IPS-20b (cell line): ENCODE results near the gene MUC4.
"Not testable (repeated sequence)": the region's sequence is repeated elsewhere in the genome, so short reads cannot be mapped to it uniquely, and the experiment has no call there.

ENCODE experiments used
- H3K27ac ChIP-seq: one replicate; pipeline ENCODE4 v1.5.1; 2013; ENCODE audit warnings: low read length
- H3K27me3 ChIP-seq: 2 replicates; pipeline ENCODE4 v1.6.1; 2013; ENCODE audit warnings: mild to moderate bottlenecking, low read length, inconsistent platforms; ENCODE audit not compliant: insufficient read depth
- H3K36me3 ChIP-seq: 2 replicates; pipeline ENCODE4 v1.6.1; 2013; ENCODE audit warnings: low read depth, mild to moderate bottlenecking, inconsistent platforms, low read length, moderate library complexity; ENCODE audit not compliant: insufficient read depth
- H3K4me1 ChIP-seq: 2 replicates; pipeline ENCODE4 v1.6.1; 2013; ENCODE audit warnings: mild to moderate bottlenecking, control low read depth, inconsistent platforms, low read length, moderate library complexity; ENCODE audit not compliant: insufficient read depth
- H3K4me3 ChIP-seq: 2 replicates; pipeline ENCODE4 v1.5.1; 2013; ENCODE audit warnings: mild to moderate bottlenecking, low read length, inconsistent platforms
- H3K9ac ChIP-seq: 2 replicates; pipeline ENCODE4 v1.6.1; 2013; ENCODE audit warnings: low read depth, mild to moderate bottlenecking, inconsistent platforms, low read length, moderate library complexity
- H3K9me3 ChIP-seq: 2 replicates; pipeline ENCODE4 v1.6.1; 2013; ENCODE audit warnings: mild to moderate bottlenecking, low read depth, low read length, inconsistent platforms; ENCODE audit not compliant: insufficient read depth

MUC4 gene

DNA sequence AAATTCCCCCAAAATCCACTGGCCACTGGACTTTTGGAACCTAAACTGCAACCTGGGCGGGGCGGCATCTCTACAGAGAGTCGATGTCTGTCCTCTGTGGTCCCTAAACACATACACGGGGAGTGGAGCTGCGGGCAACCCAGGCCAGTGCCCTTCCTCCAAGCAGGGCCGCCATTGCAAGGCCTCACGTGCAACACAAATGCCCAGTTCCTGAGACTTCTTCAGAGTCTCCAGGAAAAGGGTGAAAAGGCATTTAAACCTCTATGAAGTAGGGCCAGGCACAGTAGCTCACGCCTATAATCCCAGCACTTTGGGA, 4.9 kb downstream of the MUC4 start:
- Histone ChIP-seq H3K9me3 (no peaks in the 10 kb centered on the region), H3K27me3 (no peaks in the 10 kb centered on the region; the same call in 1 of the 2 replicates), H3K4me1 (peaks cover 8% of the 10 kb centered on the region), H3K9ac (no peak overlapping the region), H3K4me3 (no peak overlapping the region), H3K27ac (no peak overlapping the region), H3K36me3 (no peaks in the 10 kb centered on the region)

- Histone ChIP-seq H3K27ac (no peak overlapping the region), H3K27me3 (no peaks in the 10 kb centered on the region; the same call in 1 of the 2 replicates), H3K9me3 (no peaks in the 10 kb centered on the region), H3K36me3 (no peaks in the 10 kb centered on the region), H3K4me1 (peaks cover 8% of the 10 kb centered on the region), H3K4me3 (peak overlapping the region; percentile 34; the same call in 1 of the 2 replicates), H3K9ac (0 out of 2 replicates have a peak overlapping the region, but pooled peaks have one; percentile 13)
Measured at GRCh38 chr3:195806211-195806915, 5.4 kb downstream of the MUC4 start.

DNA sequence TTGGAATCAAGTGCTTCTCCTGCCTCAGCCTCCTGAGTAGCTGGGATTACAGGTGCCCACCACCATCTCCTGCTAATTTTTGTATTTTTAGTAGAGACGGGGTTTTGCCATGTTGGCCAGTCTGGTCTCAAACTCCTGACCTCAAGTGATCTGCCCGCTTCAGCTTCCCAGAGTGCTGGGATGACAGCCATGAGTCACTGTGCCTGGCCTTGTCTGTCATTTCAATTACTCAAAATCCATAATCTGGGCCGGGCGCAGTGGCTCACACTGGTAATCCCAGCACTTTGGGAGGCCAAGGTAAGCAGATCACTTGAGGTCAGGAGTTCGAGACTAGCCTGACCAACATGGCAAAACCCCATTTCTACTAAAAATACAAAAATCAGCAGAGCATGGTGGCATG, 6.1 kb downstream of the MUC4 start:
- H3K27ac ChIP-seq, H3K9me3 ChIP-seq, H3K9ac ChIP-seq, H3K36me3 ChIP-seq, H3K4me3 ChIP-seq, H3K4me1 ChIP-seq, H3K27me3 ChIP-seq: not testable (repeated sequence)

DNA sequence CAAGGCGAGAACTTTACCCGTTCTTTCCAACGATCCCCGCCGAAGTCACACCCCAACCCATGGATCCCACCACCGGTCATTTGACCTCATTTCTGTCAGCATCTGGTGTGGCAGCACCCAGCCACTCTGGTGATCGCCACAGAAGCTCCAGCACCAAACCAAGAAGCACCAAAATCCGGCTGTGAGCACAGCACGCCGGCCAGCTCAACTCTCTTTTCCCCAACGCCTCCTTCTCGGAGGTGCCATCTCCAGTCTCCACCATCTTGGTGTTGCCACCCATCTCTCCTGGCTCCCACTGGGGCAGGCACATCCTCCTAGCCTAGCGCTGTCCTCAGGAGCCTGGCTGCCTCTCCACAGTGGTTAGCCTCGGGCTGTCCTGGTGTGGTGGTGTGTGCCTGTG, 6.5 kb downstream of the MUC4 start:
- no peak overlapping the region for H3K27ac ChIP-seq
- H3K27me3 ChIP-seq: no peaks in the 10 kb centered on the region
- H3K4me1 ChIP-seq: peaks cover 8% of the 10 kb centered on the region

DNA sequence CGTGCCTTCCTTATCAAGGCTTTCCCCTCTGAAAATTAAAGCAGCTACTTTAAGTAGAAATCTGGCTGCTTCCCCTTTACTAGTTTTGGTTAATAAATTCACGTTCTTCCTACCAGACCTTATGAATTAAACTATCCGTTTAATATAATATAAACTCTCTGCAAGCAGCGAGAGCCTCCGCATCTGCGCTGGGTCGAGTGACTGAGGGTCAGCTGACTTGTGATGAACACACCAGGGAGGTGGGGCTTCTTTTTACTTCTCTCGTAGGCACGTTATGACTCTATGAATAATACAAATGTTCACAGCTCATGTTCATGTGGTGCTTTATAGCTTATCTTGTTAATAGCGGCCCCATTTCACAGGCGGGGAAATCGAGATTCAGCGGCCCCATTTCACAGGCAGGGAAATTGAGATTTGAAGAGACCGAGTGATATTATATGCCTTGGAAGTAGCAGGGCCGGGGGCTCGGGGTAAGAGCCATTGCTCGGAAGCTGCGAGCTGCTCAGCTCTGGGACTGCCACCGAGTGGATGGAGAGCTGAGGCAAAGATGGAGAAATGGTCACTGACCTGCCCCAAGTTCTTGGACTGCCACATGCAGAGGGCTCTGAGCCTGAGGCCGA, 8.3 kb downstream of the MUC4 start:
- Histone ChIP-seq H3K9ac (no peak overlapping the region), H3K4me1 (peaks cover 4% of the 10 kb centered on the region; the same call in 1 of the 2 replicates)

More for the DNA sequence above, 6.5 kb downstream of the MUC4 start:
- no peaks in the 10 kb centered on the region for H3K36me3 ChIP-seq
- H3K4me3 ChIP-seq: no peak overlapping the region
- no peaks in the 10 kb centered on the region for H3K9me3 ChIP-seq
- H3K9ac ChIP-seq: no peak overlapping the region

GRCh38 chr3:195802795-195803194, 8.9 kb downstream of the MUC4 start:
- no peak overlapping the region for H3K9ac ChIP-seq
- H3K4me3 ChIP-seq: no peak overlapping the region
- peaks cover 4% of the 10 kb centered on the region; the same call in 1 of the 2 replicates for H3K4me1 ChIP-seq
- no peak overlapping the region for H3K27ac ChIP-seq
- no peaks in the 10 kb centered on the region for H3K9me3 ChIP-seq
- H3K27me3 ChIP-seq: no peaks in the 10 kb centered on the region
- H3K36me3 ChIP-seq: no peaks in the 10 kb centered on the region

More for the DNA sequence above, 8.3 kb downstream of the MUC4 start:
- no peaks in the 10 kb centered on the region for H3K27me3 ChIP-seq
- H3K36me3 ChIP-seq: no peaks in the 10 kb centered on the region
- H3K9me3 ChIP-seq: no peaks in the 10 kb centered on the region
- H3K27ac ChIP-seq: no peak overlapping the region
- H3K4me3 ChIP-seq: no peak overlapping the region

- H3K27ac ChIP-seq: no peak overlapping the region
- H3K9ac ChIP-seq: no peak overlapping the region
- no peaks in the 10 kb centered on the region for H3K9me3 ChIP-seq
- no peaks in the 10 kb centered on the region for H3K36me3 ChIP-seq
- no peaks in the 10 kb centered on the region; the same call in 1 of the 2 replicates for H3K4me1 ChIP-seq
- H3K27me3 ChIP-seq: no peaks in the 10 kb centered on the region
- no peak overlapping the region for H3K4me3 ChIP-seq
Measured at GRCh38 chr3:195802261-195802701, 9.4 kb downstream of the MUC4 start.

DNA sequence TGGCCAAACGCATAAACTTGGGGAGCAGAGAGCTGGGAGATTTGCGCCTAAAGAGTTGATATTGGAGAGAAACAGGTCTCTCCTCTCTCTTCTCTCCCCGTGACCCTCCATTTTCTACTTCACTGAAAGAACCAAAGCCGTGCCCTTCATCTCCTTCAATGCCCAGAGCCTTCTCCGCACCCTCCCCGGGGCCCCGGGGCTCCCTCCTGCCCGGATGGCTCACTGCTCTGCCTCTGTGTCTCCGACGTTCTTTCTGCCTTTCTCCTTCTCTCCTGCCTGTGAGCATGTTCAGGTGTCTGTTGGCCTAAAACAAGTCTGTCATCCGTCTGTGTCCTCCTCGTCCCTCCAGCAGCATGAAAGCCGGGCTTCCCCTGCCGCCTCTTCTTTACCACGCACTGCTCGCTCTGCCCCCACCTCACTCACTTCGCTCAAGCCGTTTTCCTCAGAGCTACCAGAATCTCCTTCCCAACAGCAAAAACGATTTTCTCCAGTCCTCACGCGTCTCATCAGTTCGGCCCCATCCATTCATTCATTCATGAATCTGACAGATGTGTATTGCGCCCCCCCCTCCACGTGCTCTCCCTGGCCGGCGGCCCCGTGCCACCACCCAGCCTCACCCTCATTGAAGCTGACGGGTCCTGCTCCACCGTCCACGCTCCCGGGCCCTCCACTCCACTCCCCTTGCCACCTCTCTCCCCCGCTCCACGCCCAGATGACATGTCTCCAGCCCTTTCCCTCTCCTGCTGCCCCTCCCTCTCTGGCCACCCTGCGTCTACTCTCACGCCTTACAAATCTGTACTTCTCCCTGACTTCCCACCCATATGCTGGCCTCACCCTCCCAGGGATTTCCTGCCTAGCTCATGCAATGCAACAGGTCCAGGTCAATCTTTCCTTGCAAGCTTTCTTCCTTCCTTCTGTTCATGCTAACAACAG, 10.2 kb downstream of the MUC4 start:
- no peaks in the 10 kb centered on the region for H3K4me1 ChIP-seq
- no peak overlapping the region for H3K9ac ChIP-seq
- H3K36me3 ChIP-seq: no peaks in the 10 kb centered on the region
- H3K4me3 ChIP-seq: no peak overlapping the region
- H3K27ac ChIP-seq: no peak overlapping the region
- H3K9me3 ChIP-seq: no peaks in the 10 kb centered on the region
- no peaks in the 10 kb centered on the region for H3K27me3 ChIP-seq

- no peak overlapping the region for H3K4me3 ChIP-seq
- no peaks in the 10 kb centered on the region for H3K9me3 ChIP-seq
- H3K4me1 ChIP-seq: no peaks in the 10 kb centered on the region
- no peaks in the 10 kb centered on the region for H3K27me3 ChIP-seq
- no peaks in the 10 kb centered on the region for H3K36me3 ChIP-seq
- no peak overlapping the region for H3K27ac ChIP-seq
- no peak overlapping the region for H3K9ac ChIP-seq
Measured at GRCh38 chr3:195800240-195800639, 11.5 kb downstream of the MUC4 start.

- no peaks in the 10 kb centered on the region for H3K9me3 ChIP-seq
- no peak overlapping the region for H3K4me3 ChIP-seq
- H3K27ac ChIP-seq: no peak overlapping the region
- H3K27me3 ChIP-seq: no peaks in the 10 kb centered on the region
- H3K36me3 ChIP-seq: no peaks in the 10 kb centered on the region
- H3K4me1 ChIP-seq: no peaks in the 10 kb centered on the region
- H3K9ac ChIP-seq: no peak overlapping the region
Measured at GRCh38 chr3:195796795-195797194, 14.9 kb downstream of the MUC4 start.

DNA sequence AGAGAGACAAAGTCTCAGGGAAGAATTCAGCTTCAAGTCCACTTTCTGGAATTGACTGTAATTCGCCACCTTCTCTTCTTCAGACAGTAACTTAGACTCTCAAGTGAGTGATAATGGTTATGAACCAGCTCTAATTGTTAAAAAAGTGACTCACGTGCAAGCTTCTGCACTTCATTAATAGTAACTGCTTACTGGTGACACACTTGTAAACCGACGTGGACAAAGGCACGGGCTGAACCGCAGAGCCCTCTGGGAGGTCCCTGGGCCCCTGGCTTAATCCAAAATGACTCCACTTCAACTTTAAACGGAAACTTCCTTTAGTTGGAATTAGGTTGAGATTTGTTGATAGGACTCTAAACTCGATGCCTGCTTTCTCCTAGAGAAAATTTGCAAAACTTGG, 17.0 kb downstream of the MUC4 start:
- Histone ChIP-seq H3K36me3 (no peaks in the 10 kb centered on the region), H3K27me3 (no peaks in the 10 kb centered on the region), H3K4me3 (no peak overlapping the region), H3K27ac (no peak overlapping the region), H3K9me3 (no peaks in the 10 kb centered on the region), H3K9ac (no peak overlapping the region), H3K4me1 (no peaks in the 10 kb centered on the region)
